H9 (cell line): ENCODE measurements around the gene LHPP. TPM values are rescaled to one million over a fixed set of nuclear protein-coding genes. Genes with fewer than 3 reads are reported as not detected.

Source experiments
- DNase-seq: peaks from one replicate; pipeline ENCODE4 v3.0.0-alpha.2; 2017
- H2AFZ ChIP-seq: one replicate; pipeline ENCODE4 v1.6.1; 2013; ENCODE audit warnings: mild to moderate bottlenecking, low read length, control low read depth, moderate library complexity
- H2AK5ac ChIP-seq: 2 replicates; pipeline ENCODE4 v1.6.1; 2013; ENCODE audit warnings: low read length, control low read depth, mixed read lengths; ENCODE audit not compliant: insufficient read length
- H2BK120ac ChIP-seq: one replicate; pipeline ENCODE4 v1.6.1; 2013; ENCODE audit warnings: low read depth, mild to moderate bottlenecking, low read length, control low read depth, inconsistent platforms; ENCODE audit not compliant: poor library complexity, severe bottlenecking
- H2BK12ac ChIP-seq: 2 replicates; pipeline ENCODE4 v1.6.1; 2013; ENCODE audit warnings: low read length, control low read depth, mixed read lengths, low read depth; ENCODE audit not compliant: insufficient read length
- H2BK15ac ChIP-seq: 2 replicates; pipeline ENCODE4 v1.6.1; 2013; ENCODE audit warnings: low read depth, low read length, control low read depth
- H2BK20ac ChIP-seq: one replicate; pipeline ENCODE4 v1.6.1; 2013; ENCODE audit warnings: low read depth, mild to moderate bottlenecking, low read length, control low read depth, inconsistent platforms; ENCODE audit not compliant: poor library complexity, severe bottlenecking
- H2BK5ac ChIP-seq: 2 replicates; pipeline ENCODE4 v1.6.1; 2013; ENCODE audit warnings: low read length, control low read depth, mixed read lengths; ENCODE audit not compliant: insufficient read length
- H3K14ac ChIP-seq: 2 replicates; pipeline ENCODE4 v1.6.1; 2013; ENCODE audit warnings: low read length, control low read depth; ENCODE audit not compliant: insufficient read depth
- H3K18ac ChIP-seq: 2 replicates; pipeline ENCODE4 v1.6.1; 2013; ENCODE audit warnings: low read depth, mild to moderate bottlenecking, mixed read lengths, low read length, control low read depth; ENCODE audit not compliant: insufficient read length
- H3K23ac ChIP-seq: 2 replicates; pipeline ENCODE4 v1.6.1; 2013; ENCODE audit warnings: low read length, control low read depth, mixed read lengths, low read depth; ENCODE audit not compliant: insufficient read length
- H3K23me2 ChIP-seq: 2 replicates; pipeline ENCODE4 v1.6.1; 2013; ENCODE audit warnings: low read depth, mild to moderate bottlenecking, mixed read lengths, low read length, control low read depth; ENCODE audit not compliant: insufficient read length, poor library complexity, severe bottlenecking
- H3K27ac ChIP-seq: 2 replicates; pipeline ENCODE4 v1.5.1; 2013; ENCODE audit warnings: low read length, control low read depth, mixed read lengths, low read depth; ENCODE audit not compliant: insufficient read length
- H3K27me3 ChIP-seq: 2 replicates; pipeline ENCODE4 v1.6.1; 2013; ENCODE audit warnings: low read length, control low read depth, inconsistent platforms; ENCODE audit not compliant: insufficient read depth
- H3K4ac ChIP-seq: 2 replicates; pipeline ENCODE4 v1.6.1; 2013; ENCODE audit warnings: low read depth, mild to moderate bottlenecking, control low read depth, inconsistent platforms, low read length, moderate library complexity
- H3K4me1 ChIP-seq: 2 replicates; pipeline ENCODE4 v1.6.1; 2013; ENCODE audit warnings: low read length, control low read depth, inconsistent platforms; ENCODE audit not compliant: insufficient read depth
- H3K4me2 ChIP-seq: 2 replicates; pipeline ENCODE4 v1.6.1; 2013; ENCODE audit warnings: low read length, control low read depth, mixed read lengths; ENCODE audit not compliant: insufficient read length, insufficient read depth
- H3K56ac ChIP-seq: 2 replicates; pipeline ENCODE4 v1.6.1; 2013; ENCODE audit warnings: low read depth, mild to moderate bottlenecking, mixed read lengths, low read length, control low read depth; ENCODE audit not compliant: insufficient read length
- H3K79me1 ChIP-seq: 2 replicates; pipeline ENCODE4 v1.6.1; 2013; ENCODE audit warnings: low read depth, mild to moderate bottlenecking, moderate library complexity, low read length, control low read depth, inconsistent platforms; ENCODE audit not compliant: insufficient read depth, poor library complexity, severe bottlenecking
- H3K79me2 ChIP-seq: 2 replicates; pipeline ENCODE4 v1.6.1; 2013; ENCODE audit warnings: low read length, control low read depth, inconsistent platforms; ENCODE audit not compliant: insufficient read depth
- H3K9ac ChIP-seq: 2 replicates; pipeline ENCODE4 v1.6.1; 2013; ENCODE audit warnings: low read length, control low read depth, mixed read lengths; ENCODE audit not compliant: insufficient read length; ENCODE audit errors: extremely low read depth
- H3K9me3 ChIP-seq: one replicate; pipeline ENCODE4 v1.6.1; 2013; ENCODE audit warnings: low read depth, low read length, inconsistent platforms; ENCODE audit not compliant: control insufficient read depth
- H3T11ph ChIP-seq: one replicate; pipeline ENCODE4 v1.6.1; 2013; ENCODE audit warnings: mild to moderate bottlenecking, low read length, control low read depth, inconsistent platforms
- H4K20me1 ChIP-seq: one replicate; pipeline ENCODE4 v1.6.1; 2013; ENCODE audit not compliant: control insufficient read depth, insufficient read length, insufficient read depth
- H4K5ac ChIP-seq: 2 replicates; pipeline ENCODE4 v1.6.1; 2013; ENCODE audit warnings: low read depth, mild to moderate bottlenecking, mixed read lengths, low read length, control low read depth; ENCODE audit not compliant: insufficient read length
- H4K8ac ChIP-seq: replicated peaks from 2 replicates; pipeline ENCODE4 v1.6.1; 2013; ENCODE audit warnings: low read length, control low read depth, mixed read lengths, low read depth; ENCODE audit not compliant: insufficient read length
- H4K91ac ChIP-seq: 2 replicates; pipeline ENCODE4 v1.6.1; 2013; ENCODE audit warnings: low read depth, mild to moderate bottlenecking, moderate library complexity, mixed read lengths, low read length, control low read depth; ENCODE audit not compliant: insufficient read length
- H3K27ac Mint-ChIP-seq, 3 experiments: 2 replicates in 2 of 3; 3 replicates in 1 of 3; pipeline ENCODE4 v1.8.0; 2020 to 2021; ENCODE audit warnings: mixed read lengths in 3 of 3, mild to moderate bottlenecking in 1 of 3, moderate library complexity in 1 of 3
- H3K27me3 Mint-ChIP-seq: 2 replicates; pipeline ENCODE4 v1.8.0; 2021; ENCODE audit warnings: low read depth, mild to moderate bottlenecking, moderate library complexity, mixed read lengths
- H3K36me3 Mint-ChIP-seq, 3 experiments: 2 replicates in 2 of 3; 3 replicates in 1 of 3; pipeline ENCODE4 v1.8.0; 2020 to 2021; ENCODE audit warnings: low read depth in 3 of 3, mixed read lengths in 3 of 3; ENCODE audit not compliant: insufficient read depth in 1 of 3
- H3K4me1 Mint-ChIP-seq, 2 experiments: 2 replicates each; pipeline ENCODE4 v1.8.0; 2020; ENCODE audit warnings: mixed read lengths in 2 of 2
- H3K4me3 Mint-ChIP-seq, 2 experiments: 2 replicates in 1 of 2; 3 replicates in 1 of 2; pipeline ENCODE4 v1.8.0; 2020 to 2021; ENCODE audit warnings: mild to moderate bottlenecking in 2 of 2, mixed read lengths in 2 of 2, moderate library complexity in 1 of 2
- H3K9me3 Mint-ChIP-seq, 2 experiments: 2 replicates in 1 of 2; 3 replicates in 1 of 2; pipeline ENCODE4 v1.8.0; 2020; ENCODE audit warnings: mild to moderate bottlenecking in 2 of 2, mixed read lengths in 2 of 2, moderate library complexity in 1 of 2
- WGBS: extraction: QIAGEN DNeasy Blood & Tissue Kit; methylation state at CpG from one replicate; pipeline ENCODE4 v1.1.7; 2013; ENCODE audit warnings: missing lambda C conversion rate, low lambda C conversion rate, mixed read lengths; ENCODE audit not compliant: insufficient read length; ENCODE audit errors: extremely low coverage; 5-methylcytosine and 5-hydroxymethylcytosine counted together
- total RNA-seq: library from RNA; stranded (reverse); gene quantifications from 2 replicates; pipeline ENCODE4 v1.2.1, GENCODE V29; 2021
- TF ChIP-seq, protein P1 (sequence below): fragments of 200-600 bp; sonication (generic); conservative IDR thresholded peaks from 3 replicates; pipeline ENCODE4 v1.8.0; 2021; ENCODE audit warnings: antibody characterized with exemption, mild to moderate bottlenecking

LHPP gene
- total RNA-seq, 1 experiment from 2014 or later, result 29.6 TPM

- Histone ChIP-seq H4K91ac (no peak overlapping the region), H3K4me2 (no peak overlapping the region), H3K56ac (no peak overlapping the region), H3K79me2 (no peaks in the 10 kb centered on the region), H3K23me2 (no peaks in the 10 kb centered on the region), H2BK15ac (no peak overlapping the region), H3K14ac (no peak overlapping the region; the same call in 1 of the 2 replicates), H3K9me3 (no peaks in the 10 kb centered on the region), H3K27ac (no peak overlapping the region), H3K27me3 (no peaks in the 10 kb centered on the region), H3T11ph (no peak overlapping the region), H4K5ac (no peak overlapping the region), H2BK12ac (no peak overlapping the region), H3K4ac (no peak overlapping the region), H3K79me1 (no peaks in the 10 kb centered on the region), H4K8ac (no peak overlapping the region), H3K4me1 (no peaks in the 10 kb centered on the region), H2AK5ac (no peak overlapping the region), H2BK20ac (no peak overlapping the region), H2BK120ac (no peak overlapping the region), H2AFZ (no peak overlapping the region), H3K23ac (no peak overlapping the region), H2BK5ac (no peak overlapping the region), H3K18ac (no peak overlapping the region), H3K9ac (no peak overlapping the region), H4K20me1 (no peaks in the 10 kb centered on the region)
- no peaks in the 10 kb centered on the region for H3K36me3 Mint-ChIP-seq
- no peak for DNase-seq
- no peak overlapping the region for H3K4me3 Mint-ChIP-seq
- H3K27me3 Mint-ChIP-seq, result peaks cover 4% of the 10 kb centered on the region
- peaks cover 0 to 3% of the 10 kb centered on the region in 2 experiments; a peak in 1 of 5 replicates for H3K9me3 Mint-ChIP-seq
- H3K27ac Mint-ChIP-seq, result no peak overlapping the region
- TF ChIP-seq, protein P1, sequence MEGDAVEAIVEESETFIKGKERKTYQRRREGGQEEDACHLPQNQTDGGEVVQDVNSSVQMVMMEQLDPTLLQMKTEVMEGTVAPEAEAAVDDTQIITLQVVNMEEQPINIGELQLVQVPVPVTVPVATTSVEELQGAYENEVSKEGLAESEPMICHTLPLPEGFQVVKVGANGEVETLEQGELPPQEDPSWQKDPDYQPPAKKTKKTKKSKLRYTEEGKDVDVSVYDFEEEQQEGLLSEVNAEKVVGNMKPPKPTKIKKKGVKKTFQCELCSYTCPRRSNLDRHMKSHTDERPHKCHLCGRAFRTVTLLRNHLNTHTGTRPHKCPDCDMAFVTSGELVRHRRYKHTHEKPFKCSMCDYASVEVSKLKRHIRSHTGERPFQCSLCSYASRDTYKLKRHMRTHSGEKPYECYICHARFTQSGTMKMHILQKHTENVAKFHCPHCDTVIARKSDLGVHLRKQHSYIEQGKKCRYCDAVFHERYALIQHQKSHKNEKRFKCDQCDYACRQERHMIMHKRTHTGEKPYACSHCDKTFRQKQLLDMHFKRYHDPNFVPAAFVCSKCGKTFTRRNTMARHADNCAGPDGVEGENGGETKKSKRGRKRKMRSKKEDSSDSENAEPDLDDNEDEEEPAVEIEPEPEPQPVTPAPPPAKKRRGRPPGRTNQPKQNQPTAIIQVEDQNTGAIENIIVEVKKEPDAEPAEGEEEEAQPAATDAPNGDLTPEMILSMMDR, result no peak
- H3K4me1 Mint-ChIP-seq, result peaks cover 0 to 4% of the 10 kb centered on the region in 2 experiments; a peak in 2 of 4 replicates
- no CpG with 5 or more reads among the region's 14 CpGs for WGBS
Observed at GRCh38 chr10:124574456-124575070, 112.9 kb downstream of the LHPP start.
